NCI-H345 (cell line): Measurements from ENCODE around the gene UBE2J2.
A peak's percentile ranks its signal among the peaks of the same experiment; 100 is the strongest.

Source experiments
- DNase-seq: peaks from one replicate; lab custom pipeline; 2025; lab: John Stamatoyannopoulos, UW

The UBE2J2 gene

DNA sequence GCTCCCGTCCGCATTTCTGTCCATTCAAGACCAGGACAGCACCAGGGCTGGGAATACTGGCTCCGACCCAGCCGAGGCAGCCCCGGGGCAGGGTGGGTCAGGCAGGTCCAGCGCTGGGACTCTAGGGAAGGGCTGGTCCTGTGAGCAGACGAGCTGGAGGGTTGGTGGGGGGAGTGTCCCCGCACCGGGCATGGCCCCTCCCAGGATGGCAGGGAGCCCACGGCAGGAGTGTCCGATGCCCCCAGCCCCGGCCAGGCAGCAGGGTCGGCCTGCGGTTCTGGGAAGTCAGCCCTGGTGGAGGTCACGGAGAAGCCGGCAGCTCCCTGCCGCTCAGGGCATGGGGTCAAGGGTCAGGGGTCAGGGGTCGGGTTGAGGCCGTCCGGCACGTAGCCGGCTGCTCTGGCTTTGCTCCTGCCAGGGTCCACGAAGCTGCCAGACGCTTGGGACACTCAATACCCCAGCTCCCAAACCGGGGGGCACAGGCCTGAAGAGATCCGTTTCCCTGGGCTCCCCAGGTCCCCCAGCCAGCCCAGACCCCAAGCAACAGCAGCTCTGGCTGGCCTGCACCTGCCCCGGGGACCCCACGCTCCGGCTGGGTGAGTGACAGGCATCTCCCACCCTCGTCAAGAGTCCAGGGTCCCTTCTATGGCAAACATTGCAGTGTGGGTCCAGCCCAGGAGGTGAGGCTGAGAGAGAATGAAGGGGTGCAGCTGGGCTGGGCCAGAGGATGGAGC is 33.9 kb downstream of the UBE2J2 start:
- no peak for DNase-seq

DNA sequence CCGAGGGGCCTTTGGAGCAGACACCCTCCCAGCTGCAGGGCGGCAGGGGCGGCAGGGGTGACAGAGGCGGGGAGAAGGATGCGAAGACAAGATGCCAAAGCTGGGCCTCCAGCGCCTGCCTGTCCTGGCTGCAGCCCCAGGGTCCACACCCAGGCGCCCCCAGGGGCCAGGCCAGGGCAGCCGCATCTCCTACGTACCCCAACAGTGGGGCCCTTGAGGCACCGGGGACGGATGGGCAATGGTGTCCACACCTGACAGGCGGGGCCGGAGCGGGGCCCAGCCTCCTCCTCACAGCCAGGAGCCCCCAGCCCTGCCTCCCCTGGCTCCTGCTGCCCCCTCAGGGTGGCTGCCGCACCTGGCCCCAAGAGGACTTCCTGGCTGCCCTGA is 34.4 kb downstream of the UBE2J2 start:
- DNase-seq = no peak

DNA sequence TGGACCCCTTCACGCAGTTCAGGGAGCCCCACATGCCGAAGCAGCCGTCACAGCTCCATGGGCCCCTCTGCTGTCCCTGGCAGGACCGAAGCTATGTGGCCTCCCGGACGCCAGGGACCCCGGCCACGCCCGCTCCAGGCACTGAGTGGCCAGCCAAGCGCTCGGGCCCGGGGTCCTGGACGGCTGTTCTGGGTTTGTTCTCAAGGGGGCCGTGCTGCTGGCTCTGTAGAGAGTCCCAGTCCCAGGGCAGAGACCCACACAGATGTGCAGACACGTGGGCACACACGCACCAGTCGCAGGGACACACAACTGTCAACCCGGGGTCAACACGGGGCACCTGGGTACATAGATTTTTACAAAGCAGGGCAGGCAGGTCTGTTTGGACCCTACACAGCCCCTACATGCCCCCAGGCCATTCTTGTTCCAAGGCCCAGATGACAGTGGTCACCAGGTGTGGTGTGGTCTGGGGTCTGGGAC is 34.9 kb downstream of the UBE2J2 start:
- DNase-seq = no peak

DNA sequence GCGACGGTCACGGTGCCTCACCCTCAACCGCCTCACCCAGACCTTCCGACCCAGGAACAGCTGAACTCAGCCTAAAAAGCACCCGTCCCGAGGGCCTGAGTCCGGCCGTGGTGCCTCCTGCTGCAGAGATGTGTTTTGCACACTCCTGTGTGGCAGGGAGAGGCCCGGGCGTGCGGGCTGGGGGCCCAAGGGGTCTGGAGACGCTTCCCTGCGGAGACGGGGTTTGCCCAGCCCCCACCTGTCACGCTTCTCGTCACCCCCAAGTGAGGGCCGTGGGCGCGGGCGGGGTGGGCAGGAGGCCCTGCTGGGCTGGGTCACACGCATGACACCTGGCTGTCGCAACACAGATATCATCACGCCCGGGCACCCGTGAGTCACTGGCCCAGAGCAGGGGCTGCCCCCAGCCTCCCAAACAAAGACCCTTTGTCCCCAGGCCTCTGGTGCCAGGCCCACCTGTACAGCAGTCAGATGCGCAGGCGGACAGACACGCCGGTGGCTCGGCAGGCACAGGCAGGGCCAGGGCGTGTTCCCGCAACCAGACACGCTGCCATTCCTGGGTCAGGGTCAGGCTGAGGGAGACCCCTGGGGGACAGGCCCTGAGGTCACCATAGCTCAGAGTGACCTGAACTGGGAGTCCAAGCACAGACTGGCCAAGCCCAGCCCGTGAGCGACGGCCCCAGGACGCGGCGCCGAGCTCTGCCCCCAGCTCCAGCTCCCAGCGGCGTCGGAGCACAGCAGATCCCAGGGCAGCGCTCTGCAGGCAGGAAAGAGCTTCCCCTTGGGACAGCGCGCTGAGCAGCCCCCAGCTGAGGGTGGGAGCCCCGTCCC is 35.6 kb downstream of the UBE2J2 start:
- DNase-seq = no peak

DNA sequence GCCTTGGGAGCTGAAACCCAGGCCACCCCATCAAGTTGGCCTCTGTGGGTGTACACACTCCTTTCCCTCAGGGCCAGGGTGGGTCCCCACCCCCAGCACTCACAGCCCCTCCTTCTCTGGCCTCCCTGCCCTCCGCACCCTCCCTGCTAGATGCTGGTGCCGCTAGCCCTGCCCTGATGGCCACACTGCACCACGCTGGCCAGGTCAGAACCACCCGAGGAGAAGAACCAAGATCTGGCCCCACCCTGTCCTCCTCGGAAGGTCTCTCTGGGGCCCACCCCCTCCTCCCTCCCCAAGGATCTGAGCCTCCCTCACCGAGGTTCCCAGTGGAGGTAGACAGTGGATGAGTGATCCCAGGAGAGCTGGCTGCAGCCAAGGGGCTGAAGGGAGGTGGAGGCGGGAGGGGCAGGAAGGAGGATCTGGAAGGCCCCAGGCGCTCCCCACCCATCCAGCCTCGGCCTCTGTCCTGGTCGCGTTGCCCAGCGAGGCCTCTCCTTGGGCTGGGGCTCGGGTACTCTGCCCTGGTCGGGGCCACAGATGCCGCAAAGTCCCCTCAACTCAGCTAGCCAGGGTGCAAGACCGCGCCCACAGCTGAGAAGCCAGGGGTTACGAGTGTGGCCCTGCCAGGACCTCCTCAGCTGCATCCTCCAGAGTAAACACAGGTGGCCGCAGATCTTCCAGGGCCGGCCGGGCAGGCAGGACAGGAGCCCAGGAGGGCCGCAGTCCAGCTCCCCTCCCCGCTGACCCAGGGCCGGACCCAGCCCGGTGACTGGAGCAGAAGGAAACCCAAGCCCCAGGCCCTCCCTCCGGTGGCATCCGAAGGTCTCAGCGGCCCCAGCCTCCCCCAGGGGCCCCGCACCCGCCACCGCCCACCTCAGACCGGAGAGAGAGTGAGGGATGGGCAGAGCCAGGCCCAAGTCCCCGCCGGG is 36.4 kb downstream of the UBE2J2 start:
- no peak for DNase-seq

DNA sequence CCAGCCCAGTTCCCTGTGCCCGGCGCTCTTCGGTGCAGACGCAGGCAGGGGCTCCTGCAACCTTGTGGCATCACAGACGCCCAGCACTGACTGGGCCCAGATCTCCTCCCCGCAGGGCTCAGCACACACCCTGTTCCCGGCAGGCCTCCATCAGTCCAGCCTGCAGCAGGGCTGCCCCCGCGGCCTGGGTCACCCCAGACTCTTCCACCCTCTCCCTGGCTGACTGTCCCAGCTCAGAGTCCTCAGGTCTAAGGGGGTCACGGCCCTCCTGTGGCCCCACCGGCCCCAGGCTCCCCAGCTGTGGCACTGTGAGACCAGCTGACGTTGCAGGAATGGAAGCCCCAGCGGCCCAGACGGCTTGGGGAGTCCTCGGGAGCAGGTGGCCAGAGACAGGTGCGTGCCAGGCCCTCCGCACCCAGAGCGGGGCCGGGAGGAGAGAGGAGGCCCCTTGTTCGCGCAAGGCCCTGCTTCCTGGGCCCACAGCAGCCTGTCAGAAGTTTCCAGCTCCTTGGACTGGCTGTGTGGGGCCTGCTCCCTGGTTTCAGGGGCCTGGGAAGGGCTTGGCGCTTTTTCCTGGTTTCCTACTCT is 37.4 kb downstream of the UBE2J2 start:
- no peak for DNase-seq

DNA sequence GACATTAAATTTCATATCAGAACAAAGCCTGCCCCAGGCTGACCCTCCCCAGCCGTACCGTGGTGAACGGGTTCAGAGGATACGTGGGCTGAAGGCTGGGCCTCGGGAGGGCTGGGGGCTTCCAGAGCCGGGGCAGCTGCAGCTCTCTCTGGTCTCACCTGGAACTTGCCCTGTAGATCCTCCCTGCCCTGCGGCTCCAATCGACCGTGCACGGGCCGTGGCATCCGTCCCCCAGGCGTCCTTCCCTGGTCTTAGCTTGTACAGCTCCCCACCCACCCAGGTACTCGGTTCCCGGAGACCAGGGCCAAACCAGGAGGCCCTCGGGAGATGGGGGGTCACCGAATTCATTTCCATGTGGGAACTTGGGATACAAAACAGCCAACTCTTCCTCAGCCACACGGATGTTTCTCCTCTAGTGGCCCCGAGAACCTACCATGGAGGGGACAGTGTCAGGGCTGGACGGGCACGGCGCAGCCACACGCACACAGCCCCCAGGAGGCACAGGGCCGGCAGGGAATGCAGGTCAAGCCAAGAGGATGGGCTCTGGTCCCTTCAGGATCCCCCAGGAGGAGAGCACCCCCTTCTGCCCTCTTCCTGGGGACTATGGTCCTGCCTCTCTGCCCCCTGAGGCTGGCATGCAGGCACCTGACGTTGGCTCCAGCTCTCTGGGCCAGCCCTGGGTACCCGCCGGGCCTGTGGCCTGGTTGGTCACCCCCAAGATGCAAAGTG is 38.5 kb downstream of the UBE2J2 start:
- DNase-seq = no peak

DNA sequence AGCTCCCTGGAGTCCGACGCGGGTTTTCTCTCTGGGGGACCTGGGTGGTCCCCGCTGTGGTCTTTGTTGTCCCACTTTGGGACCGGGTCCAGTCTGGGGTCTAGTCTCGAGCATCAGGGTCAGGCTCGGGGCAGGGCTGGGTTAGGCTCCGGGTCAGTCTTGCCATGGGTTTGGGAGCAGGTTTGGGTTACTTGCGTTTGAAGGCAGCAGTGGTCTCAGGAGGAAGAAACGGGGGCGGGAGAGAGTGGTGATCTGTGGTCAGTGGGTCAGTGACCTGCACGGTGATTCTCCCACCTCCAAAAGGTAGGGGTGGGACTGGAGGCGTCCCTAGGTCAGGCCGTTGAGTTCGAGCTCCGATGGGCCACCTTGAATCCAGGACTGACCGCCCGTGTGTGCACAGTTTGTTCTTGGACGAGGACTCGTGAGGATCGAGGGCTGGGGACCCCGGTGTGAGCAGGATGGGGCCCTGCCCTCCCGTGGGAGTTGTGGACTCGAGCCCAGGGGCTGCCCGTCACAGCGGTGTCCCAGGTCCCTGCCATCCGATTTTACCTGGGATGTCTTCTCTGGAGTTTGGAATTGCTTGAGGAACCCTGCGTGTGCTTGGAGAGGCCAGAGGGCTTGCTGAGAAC is 39.4 kb downstream of the UBE2J2 start:
- DNase-seq = no peak

DNA sequence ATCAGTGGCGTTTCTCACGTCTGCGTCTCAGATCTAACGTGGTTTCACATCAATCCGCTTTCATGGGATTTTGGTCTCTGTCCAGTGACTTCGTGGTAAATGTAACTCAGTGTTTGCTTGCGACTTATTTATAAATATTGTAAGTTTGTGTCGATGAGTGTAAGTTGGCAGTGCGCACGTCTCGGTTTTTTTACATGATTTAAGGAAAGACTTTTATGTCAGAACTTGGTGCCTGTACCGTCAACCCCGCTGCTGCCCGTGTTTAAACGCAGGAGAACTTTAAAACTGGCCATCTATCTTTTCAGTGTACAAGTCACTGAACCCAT is 40.1 kb downstream of the UBE2J2 start:
- DNase-seq = no peak

DNA sequence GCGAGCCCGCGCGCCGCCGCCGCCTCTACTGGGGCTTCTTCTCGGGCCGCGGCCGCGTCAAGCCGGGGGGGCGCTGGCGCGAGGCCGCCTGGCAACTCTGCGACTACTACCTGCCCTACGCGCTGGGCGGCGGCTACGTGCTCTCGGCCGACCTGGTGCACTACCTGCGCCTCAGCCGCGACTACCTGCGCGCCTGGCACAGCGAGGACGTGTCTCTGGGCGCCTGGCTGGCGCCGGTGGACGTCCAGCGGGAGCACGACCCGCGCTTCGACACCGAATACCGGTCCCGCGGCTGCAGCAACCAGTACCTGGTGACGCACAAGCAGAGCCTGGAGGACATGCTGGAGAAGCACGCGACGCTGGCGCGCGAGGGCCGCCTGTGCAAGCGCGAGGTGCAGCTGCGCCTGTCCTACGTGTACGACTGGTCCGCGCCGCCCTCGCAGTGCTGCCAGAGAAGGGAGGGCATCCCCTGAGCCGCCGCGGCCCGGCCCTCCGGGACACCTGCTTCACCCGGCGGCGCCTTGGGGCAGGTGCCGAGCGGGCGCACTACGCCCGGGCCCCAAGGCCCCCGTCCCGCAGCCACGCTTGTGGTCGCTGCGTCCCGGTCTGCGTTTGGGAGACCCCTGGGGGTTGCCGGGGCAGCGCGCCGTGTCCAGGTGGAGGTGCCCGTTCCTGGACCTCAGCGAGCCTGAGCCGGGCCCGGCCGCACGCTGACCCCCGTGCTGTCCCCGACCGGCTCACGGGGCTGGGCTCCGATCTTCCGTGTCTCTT is 40.7 kb downstream of the UBE2J2 start:
- DNase-seq = no peak

DNA sequence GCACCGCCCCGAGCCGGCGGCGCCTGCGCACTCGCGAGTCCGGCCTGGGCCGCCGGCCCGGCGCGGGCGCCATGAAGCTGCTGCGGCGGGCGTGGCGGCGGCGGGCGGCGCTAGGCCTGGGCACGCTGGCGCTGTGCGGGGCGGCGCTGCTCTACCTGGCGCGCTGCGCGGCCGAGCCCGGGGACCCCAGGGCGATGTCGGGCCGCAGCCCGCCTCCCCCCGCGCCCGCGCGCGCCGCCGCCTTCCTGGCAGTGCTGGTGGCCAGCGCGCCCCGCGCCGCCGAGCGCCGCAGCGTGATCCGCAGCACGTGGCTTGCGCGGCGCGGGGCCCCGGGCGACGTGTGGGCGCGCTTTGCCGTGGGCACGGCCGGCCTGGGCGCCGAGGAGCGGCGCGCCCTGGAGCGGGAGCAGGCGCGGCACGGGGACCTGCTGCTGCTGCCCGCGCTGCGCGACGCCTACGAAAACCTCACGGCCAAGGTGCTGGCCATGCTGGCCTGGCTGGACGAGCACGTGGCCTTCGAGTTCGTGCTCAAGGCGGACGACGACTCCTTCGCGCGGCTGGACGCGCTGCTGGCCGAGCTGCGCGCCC is 41.4 kb downstream of the UBE2J2 start, which contains the start of gene B3GALT6:
B3GALT6 (plus strand) TSS at position 30 of the 588 bp plus-strand sequence; CDS start at position 72, 42 bp downstream.
- DNase-seq = no peak

DNA sequence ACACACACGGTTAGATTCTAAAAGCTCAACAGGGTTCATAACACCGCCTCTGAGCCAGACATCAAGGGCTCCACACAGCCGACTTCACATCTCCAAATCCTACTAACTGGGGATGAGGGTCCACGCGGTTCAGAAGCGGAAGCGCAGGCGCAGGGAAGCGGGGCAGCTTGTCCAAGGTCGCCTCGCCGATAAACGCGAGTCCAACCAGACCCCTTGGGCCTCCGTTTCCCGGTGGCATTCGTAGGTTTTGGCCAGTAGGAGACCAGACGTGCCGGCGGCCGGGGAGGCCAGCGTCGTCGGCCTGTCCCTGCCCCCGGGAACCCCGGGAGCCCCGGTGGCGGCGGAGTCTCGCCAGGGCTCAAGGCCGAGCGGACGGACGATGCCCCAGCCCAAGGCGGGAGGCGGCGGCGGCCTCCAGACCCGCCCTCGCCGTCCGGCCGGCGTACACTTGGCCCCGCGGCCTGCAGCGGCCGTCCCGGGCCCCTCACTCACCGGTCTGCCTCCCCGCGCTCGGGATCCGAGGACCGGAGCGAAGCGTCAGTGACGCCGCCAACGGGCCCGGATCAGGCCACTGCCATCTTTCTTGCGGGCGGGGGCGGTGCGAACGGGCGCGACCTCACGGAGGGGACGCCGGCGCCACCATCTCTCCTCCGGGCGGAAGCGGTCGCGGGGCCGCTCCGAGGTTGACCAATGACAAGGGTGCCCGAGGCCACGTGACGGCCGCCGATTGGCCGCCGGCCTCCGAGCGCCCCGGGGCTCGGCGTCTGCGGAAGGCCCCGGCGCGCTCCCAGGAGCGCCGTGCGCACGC is 42.0 kb downstream of the UBE2J2 start, which contains the start of gene SDF4:
SDF4 (minus strand) TSS at position 602 of the 808 bp plus-strand sequence. CDS start 3,229 bp downstream, outside the sequence.
- peak; percentile 97 for DNase-seq

DNA sequence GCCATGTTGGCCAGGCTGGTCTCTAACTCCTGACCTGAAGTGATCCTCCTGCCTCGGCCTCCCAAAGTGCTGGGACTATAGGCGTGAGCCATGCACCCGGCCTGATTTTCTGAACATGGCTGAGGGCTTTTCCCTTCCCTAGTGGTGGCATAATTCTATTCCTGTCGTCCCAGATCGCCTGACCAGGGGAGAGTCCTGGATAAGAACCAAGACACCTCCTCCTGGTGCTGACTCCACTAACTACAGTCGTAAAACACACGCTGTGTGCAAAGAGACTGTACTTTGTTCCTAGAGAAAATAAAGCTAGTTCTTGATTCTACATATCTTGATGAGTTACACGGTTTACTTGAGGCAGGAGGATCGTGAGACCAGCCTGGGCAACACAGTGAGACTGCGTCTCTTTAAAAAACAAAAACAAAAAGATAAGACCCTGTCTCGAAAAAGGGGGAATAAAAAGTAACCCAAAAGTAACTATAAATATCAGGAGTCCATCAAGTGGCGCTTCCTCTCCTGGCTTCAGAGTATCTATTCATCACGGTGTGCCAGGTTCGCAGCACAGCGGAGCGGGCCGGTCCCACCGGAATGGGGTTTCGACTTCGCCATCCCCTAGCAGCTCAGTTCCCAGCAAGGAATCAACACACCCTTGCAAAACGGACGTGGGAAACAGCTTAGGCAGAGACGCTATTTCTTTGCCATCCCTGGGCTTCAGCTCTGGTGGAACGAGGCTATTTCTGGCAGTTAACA is 42.8 kb downstream of the UBE2J2 start:
- DNase-seq = no peak

DNA sequence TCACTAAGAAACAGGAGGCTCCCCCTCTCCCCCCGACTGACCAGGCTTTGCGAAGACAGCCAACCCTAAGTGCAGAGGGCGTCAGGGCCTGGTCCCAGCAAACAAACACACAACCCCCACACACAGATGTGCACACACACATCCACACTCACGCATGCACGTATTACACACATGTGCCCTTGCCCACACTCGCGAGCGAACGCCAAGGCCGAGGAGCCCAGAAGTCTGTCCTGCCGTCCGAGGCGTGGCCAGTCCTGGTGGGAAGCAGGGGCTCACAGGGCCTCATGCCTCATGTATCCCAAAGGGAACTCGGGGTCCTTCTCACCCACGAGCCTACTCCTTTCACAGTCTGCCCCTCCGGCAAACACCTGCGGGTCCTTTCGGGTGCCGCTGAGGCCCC is 43.9 kb downstream of the UBE2J2 start:
- DNase-seq = no peak

DNA sequence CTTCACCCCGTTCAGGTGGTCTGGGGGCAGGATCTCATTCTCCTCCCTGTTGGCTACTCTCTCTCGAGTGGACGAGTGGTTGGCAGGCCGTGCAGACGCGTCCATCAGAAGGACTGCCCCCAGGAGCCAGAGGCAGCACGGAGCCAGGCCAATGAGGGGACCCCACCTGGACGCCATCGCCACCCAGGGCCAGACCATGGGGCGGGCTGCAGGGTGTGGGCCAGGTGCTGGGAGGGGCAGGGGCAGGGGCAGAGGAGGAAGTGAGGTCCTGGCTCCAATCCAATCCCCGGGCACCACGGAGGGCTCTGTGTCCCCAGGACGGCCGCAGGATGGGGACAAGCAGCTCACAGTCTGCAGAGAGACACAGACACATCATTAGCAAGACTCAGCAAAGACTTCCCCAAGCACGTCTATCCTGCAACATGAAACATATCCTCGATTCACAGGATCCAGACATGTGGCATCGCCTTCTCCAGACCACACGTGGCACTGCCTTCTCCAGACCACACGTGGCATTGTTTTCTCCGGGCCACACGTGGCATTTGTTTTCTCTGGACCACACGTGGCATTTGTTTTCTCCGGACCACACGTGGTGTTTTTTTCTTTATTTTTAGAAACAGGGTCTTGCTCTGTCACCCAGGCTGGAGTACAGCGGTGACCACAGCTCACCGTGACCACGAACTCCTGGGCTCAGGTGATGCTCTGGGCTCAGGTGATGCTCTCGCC is 44.9 kb downstream of the UBE2J2 start:
- no peak for DNase-seq

DNA sequence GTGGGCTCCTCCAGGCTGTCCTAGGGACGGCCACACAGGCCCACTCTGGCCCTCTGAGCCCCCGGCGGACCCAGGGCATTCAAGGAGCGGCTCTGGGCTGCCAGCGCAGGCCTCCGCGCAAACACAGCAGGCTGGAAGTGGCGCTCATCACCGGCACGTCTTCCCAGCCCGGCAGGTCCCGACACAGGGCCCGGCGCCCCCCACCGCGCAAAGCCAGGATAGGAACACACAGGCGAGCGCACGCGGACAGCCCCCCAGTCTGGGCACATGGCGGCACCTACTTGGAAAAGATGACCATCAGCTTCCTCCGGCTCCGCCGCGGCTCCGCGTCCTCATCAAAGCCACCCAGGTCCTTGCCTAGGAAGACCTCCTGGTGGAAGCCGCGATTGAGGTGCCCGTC is 45.5 kb downstream of the UBE2J2 start:
- no peak for DNase-seq

DNA sequence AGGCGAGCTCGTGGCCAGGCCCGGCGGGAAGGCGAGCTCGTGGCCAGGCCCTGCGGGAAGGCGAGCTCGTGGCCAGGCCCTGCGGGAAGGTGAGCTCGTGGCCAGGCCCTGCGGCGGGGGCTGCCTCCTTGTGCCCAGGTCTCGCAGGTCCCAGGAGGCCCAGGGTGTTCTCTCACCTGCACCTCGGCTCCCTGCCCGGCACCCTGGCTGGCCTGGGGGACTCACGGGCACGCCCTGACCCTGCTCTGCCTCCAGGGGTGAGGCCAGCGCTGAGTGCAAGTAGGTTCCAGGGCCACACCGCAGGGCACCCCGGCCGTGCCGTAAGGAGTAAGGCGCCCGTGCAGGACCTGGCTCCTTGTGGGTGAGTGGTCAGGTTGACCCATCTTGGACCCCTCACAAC is 46.3 kb downstream of the UBE2J2 start:
- no peak for DNase-seq
